GDM1 (cell line): Measurements from ENCODE around the gene CHD2.
"Not testable (repeated sequence)": the region's sequence is repeated elsewhere in the genome, so short reads cannot be mapped to it uniquely, and the experiment has no call there.

Experiments
- DNase-seq: peaks from one replicate; lab custom pipeline; 2025; lab: John Stamatoyannopoulos, UW

CHD2 gene

DNA sequence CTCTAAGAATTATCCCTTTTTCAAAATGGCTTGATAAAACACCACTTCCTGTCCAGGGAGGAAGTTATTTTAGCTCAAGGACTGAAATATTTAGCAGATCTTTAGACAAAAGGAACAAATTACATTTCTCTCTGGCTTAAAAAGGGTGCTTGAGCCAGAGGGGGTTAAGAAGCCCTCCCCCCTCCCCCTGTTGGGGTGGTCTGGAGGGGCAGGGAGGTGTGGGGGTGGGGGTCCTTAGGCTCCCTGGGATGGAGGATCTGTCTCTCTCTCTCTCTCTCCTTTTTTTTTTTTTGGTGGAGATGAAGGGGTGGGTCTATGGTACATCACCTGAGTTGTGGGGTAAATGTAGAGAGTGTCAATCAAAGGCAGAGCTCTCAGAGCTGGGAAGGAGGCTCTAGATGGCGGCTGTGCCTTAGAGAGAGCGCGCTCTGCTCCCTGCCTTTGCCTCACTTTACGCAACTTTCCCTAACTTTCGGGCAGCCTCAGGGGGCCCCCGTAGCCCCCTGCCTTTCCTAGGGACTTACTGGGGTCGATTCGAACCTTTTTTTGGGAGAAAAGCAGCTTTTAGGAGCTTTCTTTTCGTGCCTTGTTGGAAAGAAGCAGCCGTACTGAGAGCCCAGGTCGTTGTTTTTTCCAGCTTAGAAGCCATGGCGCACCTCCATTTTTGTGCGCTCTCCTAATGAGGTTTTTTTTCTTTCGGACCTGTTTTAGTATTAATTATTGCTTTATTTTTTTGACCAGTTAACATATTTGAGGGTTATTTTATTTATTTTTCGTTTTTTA lies at the start of gene CHD2:
CHD2 (plus strand) TSS at position 377 of the 783 bp plus-strand sequence. CDS start 914 bp downstream, outside the sequence.
- DNase-seq = peak; percentile 54

DNA sequence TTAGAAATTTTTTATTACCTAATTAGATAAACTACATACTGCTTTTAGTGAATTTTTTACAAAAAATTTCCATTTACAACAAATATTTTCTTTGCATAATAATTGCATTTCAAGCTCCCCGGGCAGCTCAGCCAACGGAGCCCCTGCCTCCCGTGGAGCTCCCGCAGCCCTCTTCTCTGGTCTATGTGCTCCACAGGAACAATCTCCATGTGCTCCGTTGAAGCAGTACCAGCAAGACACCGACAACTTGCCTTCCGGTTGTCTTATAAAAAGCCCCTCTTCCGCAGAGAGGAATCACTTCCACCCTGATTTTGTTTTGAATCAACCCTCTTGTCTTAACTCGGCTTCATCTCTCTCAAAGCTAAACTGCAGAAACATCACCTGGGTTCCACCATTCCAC lies 46.9 kb upstream of the CHD2 start:
- no peak for DNase-seq

DNA sequence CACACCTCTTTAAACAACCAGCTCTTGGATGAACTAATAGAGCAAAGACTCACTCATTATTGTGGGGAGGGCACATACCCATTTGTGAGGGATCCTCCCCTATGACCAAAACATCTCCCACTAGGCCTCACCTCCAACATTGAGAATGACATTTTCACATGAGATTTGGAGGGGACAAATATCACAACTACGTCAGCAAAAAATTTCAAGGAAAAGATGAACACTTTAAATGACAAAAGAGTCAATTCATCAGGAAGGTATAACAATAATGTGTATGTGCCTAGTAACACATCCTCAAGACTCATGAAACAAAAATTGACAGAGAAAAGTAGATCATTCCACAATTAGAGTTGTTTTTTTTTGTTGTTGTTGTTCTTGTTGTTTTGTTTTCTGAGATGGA lies 38.4 kb upstream of the CHD2 start:
- no peak for DNase-seq

DNA sequence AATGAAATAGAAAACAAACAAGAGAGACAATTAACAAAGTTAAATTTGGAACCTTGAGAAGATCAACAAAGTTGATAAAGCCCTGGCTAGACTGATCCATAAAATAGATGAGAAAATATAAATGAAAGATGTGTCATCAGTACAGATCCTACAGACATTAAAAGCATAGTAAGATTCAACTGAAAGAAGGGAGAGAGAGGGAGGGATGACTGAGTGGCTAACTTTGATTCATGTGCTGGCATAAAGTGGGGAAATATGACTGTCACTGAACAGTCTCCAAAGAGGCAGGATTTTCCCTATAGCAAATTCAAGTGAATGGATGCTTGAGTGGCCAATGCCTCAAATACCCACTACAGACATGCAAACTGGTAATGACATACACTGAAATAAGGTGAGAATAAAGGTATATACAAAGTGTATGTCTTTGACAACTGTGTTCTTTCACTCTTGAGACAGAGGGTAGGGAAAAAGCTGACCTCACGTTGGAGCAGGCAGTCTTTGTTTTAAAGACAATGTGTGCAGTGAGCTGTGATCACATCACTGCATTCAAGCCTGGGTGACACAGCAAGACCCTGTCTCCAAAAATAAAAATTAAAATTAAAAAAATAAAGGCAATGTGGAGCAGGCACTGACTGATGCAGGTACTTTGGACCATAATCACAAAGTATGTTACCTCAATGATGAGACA lies 35.9 kb upstream of the CHD2 start:
- no peak for DNase-seq

DNA sequence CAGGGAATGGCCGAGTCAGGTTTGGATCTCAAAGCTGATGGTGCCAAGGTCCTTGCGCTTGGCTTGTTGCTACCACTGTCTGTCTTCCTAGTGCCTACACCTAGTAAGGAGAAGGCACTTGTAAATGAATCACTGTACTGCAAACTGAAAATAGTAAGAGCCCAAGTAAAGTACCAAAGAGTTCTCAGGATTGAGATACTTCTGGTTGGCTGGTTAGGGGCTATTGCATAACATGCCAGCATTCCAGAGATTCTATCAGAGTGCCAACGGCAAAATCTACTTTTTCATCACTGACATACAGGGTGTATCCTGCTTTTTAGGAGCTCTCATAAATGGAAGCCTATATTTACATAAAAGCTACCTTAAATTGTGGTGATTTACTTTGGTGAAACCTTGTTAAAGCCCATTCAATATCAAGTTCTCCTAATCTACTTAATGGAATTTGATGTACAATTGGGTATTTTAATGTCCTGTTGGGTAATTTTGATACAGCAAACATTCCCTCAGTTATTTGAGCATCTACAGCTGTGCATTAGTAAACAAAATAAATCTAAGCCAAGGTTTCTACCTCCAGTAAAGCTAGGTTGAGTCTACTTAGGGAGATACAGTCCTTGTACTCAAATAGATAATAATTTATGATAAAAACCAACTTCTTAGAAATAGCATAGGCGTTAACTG lies 30.7 kb upstream of the CHD2 start:
- no peak for DNase-seq

DNA sequence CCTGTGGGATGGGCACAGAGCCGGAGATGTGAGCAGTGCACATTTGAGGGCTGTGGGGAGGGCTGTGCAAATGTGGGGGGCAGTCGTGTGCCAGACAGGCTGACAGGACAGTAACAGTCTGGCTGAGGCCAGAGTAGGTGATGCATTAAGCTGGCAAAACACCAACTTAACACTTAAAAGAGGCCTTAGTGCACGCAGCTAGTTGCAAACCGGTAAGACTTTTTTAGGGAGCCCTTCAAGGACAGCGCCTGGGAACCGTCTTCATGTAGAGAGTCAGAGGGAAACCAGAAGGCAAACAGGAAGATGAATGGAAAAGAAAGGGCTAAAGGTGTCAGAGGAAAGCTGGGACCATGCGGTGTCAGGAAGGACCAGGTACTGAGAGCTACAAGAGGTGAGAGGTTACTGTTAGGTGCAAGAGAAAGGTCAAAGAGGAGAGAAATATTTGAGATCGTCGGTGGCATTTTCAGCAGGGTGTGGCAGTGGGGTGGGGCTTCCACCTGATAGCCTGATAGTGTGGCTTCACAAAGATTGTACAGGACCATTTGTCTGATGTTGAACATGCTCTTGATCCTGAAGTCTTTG lies 30.0 kb upstream of the CHD2 start:
- no peak for DNase-seq

DNA sequence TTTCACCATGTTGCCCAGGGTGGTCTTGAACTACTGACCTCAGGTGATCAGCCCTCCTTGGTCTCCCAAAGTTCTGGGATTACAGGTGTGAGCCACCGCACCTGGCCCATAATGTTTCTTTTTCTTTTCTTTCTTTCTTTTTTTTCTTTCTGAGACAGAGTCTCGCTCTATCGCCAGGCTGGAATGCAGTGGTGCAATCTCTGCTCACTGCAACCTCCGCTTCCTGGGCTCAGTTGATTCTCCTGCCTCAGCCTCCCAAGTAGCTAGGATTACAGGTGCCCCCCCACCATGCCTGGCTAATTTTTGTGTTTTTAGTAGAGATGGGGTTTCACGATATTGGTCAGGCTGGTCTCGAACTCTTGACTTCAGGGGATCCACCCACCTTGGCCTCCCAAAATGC lies 27.2 kb upstream of the CHD2 start:
- DNase-seq = not testable (repeated sequence)

DNA sequence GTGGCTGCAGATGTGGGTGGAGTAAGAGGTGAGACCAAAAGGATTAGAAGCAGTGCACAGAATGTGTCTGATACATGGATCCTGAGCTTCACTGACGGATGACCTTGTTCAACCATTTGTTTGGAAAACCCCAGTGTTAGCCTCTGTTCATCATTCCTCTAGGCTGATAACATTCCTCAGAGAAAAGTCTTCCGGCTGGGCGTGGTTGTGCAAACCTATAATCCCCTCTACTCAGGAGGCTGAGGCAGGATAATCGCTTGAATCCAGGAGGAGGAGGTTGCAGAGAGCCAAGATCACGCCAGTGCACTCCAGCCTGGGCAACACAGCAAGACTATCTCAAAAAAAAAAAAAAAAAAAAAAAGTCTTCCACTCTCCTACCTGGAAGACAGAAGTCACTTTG lies 23.1 kb upstream of the CHD2 start:
- DNase-seq = no peak

DNA sequence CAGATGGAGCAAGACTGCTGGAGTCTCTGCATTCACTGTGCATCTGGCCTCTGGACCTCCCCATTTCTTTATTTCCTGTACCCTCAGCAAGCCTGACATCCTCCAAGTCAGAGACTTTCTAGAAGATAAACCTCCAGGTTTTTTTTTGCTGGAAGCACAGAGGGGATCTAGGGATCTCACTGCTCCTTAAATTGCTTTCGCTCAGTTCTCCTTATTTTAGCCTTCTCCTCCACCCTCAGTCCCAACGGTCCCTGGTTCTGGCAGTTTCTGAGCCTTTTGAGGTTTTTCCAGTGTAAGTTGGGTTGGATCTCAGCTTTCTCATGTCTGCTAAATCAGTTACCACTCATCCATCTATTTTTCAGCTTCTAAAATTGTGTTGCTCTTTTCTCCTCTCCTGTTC lies 22.7 kb upstream of the CHD2 start:
- DNase-seq = no peak

DNA sequence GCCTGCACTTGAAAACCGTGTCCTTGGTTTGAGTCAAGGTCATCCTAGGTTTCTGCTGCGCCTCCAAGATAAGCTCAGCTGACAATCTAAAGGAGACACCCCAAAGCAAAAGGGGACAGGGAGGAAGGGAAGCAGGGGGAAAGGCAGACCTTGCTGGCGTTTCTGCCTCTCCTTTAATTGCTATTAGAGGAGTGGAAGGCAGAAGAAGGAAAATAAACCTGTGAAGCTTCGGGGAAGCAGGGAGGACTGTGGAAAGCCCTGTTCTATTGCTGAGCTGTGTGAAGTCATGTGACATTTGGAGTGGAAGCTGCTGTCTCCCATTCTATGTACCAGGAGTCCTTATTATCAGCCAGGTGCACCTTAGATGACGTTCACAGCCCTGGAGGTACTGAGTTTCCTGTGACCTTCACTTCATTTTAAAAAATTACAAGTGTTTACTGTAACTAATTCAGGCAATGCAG lies 21.5 kb upstream of the CHD2 start:
- no peak for DNase-seq

DNA sequence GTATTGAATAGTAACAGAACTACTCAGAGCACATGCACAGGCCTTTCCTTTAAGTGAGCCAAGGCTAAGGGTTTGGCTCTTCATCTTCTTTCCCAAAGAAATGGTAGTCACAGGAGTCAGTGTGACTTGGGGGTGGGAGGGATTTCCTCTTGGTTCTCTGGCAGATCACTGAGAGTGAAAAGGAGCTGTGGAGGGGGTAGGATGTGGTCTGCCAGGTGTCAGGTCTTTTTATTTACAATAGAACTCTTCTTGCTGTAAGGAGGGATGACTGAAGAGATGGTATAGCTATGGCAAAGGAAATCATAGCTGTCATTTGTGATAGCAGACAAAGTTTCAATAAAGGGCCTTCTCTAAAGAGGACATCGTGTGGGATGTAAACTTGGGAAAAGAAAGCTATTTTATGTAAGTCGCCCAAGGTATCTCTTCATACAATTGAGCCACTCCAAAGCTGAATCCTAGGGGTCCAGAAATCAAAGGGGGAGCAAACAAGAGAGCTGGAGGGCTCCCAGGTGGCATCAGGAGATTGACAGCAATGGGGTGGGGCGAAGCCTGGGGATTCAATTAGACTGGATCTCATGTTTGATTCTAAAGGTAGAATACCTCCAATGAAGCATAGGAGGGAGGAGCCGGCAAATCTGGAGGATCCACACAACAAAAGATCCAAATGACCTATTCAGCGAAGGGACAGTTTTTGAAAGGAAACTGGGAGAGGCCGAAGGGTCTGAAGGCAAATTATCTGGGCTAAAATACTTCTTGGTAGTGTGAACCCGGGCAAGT lies 20.0 kb upstream of the CHD2 start:
- no peak for DNase-seq

DNA sequence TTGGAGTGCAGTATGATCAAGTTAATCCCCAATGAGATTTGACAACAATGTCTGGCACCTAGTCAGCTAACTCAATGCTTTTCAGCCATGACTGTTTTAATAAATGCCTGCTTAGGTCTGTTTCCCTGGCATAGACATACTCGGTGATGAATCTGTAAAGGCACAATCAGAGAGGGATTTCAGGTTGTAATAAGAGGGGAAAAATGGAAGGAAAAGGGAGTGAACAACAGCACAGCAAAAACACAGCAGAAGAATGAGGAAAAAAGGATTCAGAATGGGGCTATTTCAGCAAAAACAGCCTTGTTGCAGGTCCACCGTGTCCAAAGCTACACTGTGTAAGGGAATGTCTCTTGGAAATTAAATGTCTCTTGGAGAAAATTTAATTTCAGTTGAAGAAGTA lies 19.3 kb upstream of the CHD2 start:
- no peak for DNase-seq

DNA sequence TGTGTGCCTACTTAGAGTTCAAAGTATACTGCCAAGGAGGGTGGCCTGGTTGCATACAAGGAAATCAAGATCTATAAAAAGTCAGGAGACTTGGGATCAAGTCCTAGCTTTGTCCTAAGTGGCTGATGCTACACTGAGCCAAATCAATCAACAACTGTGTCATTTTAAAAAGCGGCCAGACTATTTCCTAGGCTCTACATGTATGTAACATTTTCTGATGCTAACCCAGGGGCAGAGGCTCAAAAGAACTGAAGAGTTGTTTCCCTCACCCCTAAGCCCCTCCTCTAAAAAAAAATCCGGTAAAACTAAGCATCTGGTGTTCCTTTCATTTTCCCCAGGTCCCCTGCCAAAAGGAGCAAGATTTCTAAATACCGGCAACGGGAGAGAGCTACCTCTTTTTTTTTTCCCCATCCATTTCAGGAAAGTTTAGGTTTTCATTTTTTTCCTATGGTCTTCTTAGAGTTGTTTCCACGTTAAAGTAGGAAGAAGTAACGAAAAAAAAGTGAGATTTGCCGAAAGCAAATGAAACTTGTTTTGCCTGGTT lies 18.8 kb upstream of the CHD2 start:
- no peak for DNase-seq

DNA sequence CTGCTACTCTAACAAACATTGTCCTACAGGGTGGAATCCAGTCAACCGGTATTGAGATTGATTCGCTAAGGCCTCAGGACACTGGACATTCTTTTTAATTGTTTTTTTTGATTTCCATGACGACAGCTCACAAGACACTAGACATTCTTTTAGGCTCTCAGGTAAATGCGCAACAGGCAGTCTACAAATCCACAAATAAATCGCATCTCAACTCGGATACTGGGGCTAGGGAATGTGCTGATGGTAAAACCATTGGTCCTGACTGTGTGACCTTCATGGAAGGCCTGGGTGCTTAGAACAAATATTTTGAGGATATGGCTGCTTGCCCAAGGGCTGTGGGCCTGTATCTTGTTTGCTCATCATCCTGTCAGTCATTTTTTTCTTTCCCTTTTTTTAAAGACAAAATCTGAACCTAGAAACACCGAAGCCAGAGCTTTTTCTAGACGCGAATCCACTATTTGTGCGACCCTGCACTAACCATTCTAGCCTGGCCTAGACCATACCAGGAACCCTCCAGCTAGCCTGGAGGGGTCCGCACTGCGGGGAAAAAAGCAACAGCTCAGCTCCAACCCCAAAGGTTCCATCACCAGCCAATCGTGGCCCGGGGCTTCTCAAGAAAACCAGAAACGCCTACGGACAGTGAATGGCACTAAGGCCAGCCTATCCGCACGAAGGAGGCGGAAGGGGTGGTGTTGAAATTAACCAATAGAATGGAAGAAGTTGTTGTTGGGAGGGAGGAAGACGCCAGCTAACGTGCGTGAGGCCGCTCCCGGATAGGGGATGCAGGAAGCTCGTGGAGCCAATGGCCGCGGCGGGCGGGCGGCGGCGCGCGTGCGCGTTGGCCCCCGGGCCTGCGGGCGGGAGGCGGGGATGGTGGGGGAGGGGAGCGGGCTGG lies 18.1 kb upstream of the CHD2 start:
- peak; percentile 99 for DNase-seq

DNA sequence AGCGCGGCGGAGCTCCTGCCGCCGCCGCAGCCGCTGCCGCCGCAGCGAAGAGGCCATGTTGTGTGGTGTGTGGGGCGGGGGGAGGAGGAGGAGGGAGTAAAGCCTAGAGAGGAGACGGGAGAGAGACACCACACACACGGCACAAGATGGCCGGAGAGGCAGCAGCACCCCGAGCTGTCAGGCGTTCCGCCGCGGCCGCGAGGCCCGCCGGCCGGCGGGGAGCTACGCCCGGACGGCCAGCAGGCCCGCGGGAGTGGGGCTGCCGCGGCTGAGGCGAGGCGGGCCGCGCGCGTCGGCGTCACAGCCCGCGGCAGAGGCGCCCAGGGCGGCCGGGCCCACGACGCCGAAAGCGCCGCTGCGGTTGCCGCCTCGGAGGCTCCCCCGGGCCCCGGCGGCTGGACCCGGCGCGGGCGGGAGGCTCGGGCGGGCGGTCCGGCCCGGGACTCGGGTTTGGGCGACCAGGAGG lies 17.4 kb upstream of the CHD2 start:
- no peak for DNase-seq

DNA sequence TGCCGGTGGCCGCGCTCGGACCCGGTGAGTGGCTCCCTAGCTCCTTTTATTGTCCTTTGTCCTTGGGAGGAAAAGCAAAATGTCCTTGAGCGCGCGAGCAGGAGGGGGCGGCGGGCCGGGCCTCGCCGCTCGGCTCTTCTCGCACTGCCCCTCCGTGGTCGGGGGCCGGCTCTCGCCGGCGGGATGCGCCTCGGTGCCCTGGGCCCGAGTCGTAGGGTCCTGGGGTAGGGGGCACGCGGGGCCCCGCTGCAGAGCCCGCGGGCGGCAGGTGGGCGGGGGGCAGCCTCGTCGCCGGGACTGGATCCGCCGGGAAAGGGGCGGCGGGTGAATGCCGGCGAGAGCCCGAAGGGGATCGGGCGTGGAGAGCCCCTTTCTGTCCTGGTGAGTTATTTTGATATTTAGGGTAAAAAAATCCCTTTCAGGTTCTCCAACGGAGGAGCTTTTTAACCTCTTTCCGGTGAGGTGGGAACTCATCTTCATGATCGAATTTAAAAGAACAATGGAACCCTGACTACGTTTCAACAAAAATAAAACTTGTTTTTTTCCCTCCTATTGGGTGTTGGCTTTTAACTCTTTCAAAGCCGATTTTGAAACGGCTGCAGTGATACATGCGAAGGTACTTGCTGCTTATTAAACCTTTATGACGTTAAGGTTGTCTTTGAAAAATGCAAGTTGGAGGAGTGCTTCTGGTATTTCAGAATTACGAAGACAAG lies 16.8 kb upstream of the CHD2 start:
- DNase-seq = no peak

DNA sequence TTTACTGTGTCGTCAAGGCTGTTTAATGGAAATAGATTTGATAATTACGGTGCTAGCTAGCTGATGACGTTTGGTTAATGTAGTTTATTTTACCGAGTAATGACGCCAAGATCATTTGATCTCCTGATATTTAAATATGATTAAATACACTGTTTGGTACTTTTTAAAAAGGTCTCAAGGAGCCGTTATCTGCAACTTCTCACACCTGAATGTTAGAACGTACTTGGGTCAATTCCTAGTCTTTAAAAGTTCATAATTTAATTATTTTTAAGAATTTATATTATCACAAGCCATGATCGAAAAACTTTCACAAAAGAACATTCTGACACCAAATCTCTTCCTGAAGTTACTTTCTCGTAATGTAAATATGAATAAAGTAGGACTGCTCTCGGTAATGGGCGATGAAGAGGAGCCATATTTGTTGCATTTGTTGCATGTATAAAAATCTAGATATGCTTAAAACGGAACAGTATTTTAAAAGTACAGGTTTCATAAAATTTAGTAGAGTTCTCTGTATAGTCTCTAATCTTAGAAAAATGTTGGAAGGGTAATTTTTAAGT lies 16.2 kb upstream of the CHD2 start:
- no peak for DNase-seq

DNA sequence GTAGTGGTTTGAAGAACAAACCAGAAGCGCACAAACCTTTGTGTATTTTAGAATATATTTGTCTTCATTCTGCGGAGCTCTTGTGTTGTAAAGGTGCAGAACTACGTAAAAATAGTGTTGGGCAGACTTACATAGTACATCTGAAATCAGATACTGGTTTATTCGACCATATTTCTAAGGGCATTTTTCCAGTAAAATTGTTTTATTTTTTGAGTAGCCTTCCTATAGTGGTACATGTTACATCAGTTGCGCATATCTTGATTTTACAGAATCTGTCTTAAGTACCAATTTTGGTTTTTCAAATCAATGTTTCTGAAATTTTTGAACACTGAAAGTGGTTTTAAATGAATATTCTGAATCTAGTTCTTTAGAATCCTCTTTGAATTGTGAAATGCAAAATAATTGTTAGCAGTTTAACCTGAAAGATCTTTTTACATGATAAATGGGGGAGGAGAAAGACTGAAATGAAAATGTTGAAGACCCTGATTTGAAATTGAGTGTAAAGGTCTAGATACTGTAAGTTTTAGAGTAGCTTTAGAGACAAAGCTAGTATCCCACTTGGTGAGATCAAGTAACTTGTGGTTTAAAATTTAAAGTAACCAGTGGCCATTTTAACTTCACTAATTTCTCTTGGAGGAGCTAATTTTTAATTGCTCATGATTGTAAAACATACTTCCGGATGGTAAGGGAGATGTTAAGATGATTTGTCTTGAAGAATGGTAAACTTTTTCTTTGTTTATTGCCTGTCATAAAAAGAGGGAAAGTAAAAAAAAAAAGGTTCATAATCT lies 15.5 kb upstream of the CHD2 start:
- DNase-seq = no peak
